Neural progenitor cell (in vitro differentiated cells): ENCODE results near the gene NINJ2.

ENCODE experiments used
- EZH2 ChIP-seq: fragments of 200-600 bp; sonication (generic); IDR thresholded peaks from 2 replicates; pipeline ENCODE4 v1.6.1; 2017; ENCODE audit warnings: antibody characterized with exemption, mild to moderate bottlenecking, moderate library complexity
- TF ChIP-seq, protein P1 (sequence below): fragments of 200-600 bp; sonication (generic); IDR thresholded peaks from 2 replicates; pipeline ENCODE4 v1.5.1; 2017; ENCODE audit warnings: antibody characterized with exemption, mild to moderate bottlenecking

DNA sequence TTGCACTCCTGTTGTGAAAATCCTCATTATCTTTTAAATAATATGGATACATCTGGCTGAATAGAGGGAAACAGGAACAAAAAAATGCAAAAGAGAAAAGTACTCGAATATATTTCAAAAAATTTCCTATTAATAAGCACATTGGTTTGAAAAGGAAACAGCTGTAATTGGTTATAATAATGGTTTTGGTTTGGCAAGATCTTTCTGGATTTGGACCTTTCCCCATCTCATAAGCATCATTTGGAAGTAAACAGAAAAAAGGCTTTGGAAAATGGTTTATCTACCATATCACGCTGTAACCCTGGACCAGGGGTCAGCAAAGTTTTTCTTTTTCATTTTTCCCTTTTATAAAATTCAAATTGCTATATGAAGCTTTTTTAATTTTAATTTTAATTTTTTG lies 2.8 kb upstream of the NINJ2 start:
- TF ChIP-seq, protein P1, sequence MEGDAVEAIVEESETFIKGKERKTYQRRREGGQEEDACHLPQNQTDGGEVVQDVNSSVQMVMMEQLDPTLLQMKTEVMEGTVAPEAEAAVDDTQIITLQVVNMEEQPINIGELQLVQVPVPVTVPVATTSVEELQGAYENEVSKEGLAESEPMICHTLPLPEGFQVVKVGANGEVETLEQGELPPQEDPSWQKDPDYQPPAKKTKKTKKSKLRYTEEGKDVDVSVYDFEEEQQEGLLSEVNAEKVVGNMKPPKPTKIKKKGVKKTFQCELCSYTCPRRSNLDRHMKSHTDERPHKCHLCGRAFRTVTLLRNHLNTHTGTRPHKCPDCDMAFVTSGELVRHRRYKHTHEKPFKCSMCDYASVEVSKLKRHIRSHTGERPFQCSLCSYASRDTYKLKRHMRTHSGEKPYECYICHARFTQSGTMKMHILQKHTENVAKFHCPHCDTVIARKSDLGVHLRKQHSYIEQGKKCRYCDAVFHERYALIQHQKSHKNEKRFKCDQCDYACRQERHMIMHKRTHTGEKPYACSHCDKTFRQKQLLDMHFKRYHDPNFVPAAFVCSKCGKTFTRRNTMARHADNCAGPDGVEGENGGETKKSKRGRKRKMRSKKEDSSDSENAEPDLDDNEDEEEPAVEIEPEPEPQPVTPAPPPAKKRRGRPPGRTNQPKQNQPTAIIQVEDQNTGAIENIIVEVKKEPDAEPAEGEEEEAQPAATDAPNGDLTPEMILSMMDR = no peak
- TF ChIP-seq EZH2 = no peak
